HG02759 (cell line): ENCODE measurements around the gene TENM3.

ENCODE experiments used
- ATAC-seq: cut with Tn5 transposase; IDR thresholded peaks from one replicate; pipeline ENCODE4 v1.9.1; 2021; ENCODE audit warnings: mild to moderate bottlenecking, moderate library complexity; ENCODE audit not compliant: unreplicated experiment

Gene TENM3

DNA sequence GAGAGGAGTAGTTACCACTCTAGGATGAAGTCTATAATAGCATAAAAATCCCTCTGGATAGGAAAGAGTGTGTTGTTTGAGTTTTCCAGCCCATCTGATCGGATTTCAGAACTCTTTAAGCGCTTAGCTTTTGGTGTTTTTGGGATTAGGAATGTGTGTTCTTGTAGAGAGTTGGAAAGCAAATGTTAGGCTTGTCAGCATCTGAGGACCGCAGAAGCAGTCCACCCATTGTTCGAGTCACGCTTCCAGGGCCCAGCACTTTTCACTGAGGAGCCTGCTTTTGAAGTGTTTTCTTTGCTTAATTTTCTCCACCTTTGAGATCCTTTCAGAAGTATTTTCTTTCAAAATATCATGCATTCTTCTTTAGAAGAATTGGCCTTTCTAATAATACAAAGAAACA lies 306.2 kb downstream of the TENM3 start:
- no peak for ATAC-seq

DNA sequence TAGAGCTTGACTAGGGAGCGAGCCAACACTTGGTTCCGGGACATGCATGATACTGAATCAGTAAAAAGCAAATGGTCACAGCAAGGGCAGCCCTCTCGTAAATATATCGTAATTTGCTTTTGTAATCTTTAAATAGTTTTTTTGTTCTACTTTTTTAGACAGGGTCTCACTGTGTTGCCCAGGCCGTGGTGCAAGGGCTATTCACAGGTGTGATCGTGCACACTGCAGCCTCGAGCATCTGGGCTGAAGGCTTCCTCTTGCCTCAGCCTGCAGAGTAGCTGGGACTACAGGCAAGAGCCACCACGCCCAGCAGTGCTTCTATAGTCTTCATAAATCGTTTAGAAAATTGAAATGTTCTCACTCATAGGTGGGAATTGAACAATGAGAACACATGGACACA lies 309.7 kb downstream of the TENM3 start:
- ATAC-seq = no peak

GRCh38 chr4:182553653-182554052 lies 310.5 kb downstream of the TENM3 start:
- ATAC-seq = no peak

DNA sequence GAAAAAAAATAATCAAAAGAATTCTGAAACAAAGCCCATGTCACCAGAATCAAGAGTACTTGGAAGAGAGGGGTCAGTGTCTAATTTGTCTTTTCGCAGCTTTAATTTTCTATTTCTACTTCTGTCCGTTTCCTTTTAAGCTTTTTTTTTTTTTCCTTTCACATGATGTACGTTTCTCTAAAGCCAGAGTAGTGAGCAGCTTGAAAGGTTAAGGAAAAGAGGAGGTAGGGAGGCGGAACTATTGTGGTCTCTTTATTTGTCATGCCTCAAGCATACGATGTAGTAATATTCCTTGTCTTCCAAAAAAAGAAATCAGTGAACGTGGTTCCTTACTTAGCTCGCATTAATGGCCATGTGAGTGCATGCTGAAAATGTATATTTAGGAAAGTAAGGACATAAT lies 311.5 kb downstream of the TENM3 start:
- ATAC-seq = no peak

DNA sequence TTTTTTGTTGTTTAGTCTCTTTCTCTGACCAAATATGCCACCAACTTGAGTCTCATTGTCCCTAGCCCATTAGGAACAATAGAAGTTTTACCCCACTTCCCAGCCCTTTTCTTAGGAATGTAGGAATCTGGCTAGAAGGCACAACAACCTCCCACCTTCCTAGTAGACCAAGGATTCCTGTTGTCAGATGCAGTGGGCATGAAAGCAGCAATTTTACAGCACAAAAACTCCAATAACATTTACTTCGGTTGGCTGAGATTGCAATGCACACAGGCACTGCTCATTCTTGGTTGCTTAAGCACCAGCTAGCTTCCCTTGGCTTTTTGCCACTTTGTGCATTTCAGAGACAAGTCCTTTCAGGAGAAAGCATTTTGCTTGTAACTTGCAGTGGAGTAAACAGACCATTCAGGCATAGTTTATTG lies 312.8 kb downstream of the TENM3 start:
- ATAC-seq = no peak

DNA sequence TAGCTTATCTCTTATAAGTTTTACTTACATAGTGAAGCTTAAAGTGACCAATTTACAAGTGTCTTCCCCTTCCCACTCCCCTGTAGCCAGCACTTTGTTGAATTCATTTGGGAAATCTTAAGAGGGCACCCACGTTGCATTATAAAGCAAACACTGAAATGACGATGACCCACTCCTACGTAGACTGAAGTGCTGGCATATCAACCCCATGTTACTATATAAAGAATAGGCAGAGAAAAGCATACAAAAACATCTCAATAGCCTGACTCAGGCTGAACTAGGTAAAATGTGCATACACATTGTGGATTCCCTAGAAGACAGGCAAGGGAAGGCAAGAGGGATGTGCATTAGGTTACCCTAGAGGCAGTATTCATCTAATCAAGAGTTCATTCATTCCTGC lies 313.4 kb downstream of the TENM3 start:
- no peak for ATAC-seq

DNA sequence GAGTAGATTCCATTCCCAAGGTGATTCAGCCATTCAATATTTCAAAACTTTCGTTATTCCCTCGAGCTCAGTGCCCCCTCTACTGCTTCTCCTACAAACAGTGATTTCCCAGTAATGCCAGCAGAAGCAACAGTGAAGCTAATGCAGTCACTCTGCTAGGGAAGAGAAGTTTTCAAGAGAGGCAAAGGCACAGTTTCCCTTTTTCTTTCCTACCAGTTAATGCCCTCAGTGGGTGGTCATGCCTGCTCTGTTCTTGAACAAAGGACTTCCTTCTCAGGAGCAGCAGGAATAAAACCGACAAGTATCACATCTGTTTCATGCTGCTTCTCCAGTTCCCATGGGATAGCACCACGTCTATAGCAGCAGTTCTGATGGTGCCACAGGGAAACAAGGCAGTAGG lies 317.2 kb downstream of the TENM3 start:
- ATAC-seq = no peak

DNA sequence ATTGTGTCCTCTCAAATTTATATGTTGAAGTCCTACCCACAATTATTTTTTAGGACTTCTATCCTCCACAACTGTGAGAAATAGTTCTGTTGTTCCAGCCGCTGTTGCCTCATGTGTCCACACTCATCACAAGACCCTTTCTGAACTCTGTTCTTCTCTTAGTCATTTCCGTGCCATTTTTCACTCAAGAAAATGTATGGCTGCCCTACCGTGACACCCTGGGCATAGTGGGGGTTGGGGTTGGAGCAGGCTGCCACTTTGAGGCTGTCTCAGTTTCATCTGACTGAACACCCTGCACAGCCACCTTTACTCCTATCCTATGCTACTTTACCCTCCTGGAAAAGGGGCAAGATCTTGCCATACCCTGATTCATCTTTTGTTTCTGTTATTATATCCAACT lies 319.1 kb downstream of the TENM3 start:
- no peak for ATAC-seq

GRCh38 chr4:182564724-182565369 lies 321.6 kb downstream of the TENM3 start:
- no peak for ATAC-seq

DNA sequence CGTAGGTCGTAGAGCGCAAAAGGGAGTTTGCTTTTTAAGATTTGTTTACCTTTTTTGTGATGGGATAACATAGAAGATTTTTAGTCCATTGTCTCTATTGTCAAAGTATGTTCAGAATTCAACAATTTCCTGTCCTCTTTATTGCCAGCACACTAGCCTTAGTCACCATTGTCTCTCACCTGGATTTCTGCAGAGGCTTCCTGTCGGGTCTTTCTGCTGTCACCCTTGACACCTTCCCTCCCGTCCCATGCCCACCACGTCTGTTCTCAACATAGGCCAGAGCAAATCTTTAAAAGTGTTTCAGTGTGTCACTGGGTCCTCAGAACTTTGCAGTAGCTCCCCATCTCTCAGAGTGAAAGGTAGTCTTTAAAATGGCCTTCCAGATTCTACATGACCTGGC lies 323.9 kb downstream of the TENM3 start:
- no peak for ATAC-seq

DNA sequence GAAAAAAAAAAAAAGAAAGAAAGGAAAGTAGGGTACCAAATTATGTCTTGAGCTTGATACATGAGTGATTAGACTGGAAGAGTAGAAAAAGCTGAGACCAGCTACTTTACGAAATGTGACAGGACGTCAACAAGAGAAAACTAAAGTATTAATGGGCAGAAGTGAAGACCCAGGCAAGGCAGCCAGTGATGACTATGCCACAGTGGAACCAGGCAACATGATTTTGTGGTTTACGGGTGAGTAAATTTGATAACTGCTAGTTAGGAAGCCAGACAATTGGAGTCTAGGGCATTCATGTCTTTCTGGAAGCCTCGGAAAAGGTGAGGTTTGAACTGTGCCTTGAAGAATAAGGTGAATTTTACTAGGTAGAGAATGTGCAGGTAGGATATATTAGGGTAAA lies 326.4 kb downstream of the TENM3 start:
- no peak for ATAC-seq

- ATAC-seq = no peak
These were observed 331.5 kb downstream of the TENM3 start for GRCh38 chr4:182574706-182575105.

GRCh38 chr4:182575225-182575624 lies 332.0 kb downstream of the TENM3 start:
- no peak for ATAC-seq

DNA sequence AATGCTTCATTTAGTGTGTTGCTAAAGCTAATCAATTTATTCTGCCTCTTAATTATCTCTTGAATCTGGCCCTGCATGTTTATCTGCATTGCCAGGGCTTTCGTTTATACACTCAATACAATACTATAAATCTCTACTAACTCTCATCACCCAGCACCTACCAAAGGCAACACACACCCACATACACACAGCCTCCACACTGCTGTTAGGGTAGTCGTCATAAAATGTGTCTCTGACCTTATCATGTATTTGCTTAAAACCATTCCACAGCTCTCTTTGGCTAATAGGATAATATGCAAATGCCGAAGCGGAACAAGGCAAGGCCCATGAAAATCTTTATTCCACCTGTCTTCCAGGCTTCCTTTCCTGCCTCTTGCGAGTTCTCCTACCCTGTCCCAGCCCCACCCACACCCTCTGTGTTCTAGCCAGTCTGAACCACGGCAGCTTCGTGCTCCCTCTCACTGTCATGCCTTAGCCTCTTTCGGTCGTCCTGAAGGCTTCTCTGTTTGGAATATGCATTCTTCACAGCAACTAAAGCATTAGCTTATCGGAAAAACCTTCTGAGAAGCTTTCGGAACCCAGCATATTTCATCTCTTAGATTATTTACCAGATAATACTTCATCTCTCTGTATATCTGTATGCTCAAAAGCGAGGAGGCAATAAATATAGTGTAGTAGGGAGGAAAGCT lies 333.5 kb downstream of the TENM3 start:
- ATAC-seq = no peak

DNA sequence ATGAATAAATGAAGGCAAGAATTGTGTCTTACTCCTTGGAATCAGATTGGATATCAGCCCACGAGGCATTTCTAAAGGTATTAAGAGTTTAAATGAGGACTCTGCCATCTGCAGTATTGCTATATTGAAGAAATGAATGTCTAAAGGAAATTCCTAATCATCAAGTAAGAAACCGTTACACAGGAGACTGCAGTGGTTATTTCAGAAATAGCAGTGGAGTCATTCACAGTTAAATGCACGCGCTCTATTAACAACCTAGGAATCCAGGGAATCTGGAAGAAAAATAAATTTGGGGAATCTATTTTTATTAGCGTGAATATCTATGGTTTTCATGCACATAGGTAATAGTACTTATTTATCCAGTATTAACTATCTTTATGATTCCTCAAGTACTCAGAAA lies 334.2 kb downstream of the TENM3 start:
- ATAC-seq = no peak

DNA sequence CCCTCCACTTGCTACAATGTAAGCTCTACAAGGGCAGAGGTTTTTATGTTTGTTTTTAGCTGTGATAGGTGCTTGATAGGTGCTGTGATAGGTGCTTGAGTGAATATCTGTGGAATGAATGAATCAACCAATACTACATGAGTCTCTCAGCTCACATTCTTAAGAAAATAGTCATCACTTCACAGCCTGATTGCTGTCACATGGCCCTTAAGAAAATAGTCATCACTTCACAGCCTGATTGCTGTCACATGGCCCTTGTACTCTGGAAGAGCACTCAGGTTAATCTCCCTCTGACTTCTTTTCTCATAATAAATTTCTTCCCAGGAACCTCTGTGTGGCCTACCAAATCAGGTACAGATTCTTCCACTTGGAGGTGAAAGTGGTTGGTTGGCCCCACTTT lies 335.2 kb downstream of the TENM3 start:
- no peak for ATAC-seq

DNA sequence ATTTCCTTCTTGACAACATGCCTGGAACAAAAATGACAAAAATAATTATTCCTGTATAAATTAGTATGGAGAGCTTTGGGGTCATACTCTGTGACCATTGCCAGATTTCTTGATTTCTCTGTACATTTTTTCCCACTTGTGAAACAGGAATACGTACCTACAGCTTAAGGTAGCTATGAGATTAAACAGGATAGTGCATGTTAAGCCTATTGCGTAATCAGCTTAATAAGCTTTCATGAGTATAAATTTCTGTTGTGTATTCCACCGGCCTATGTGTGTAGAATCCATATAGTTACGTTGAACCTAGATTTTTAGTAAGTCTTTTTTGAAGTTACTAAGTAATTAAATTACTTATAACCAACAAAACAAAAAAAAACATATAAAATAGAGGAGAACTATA lies 339.0 kb downstream of the TENM3 start:
- ATAC-seq = no peak

- no peak for ATAC-seq
These were observed 340.7 kb downstream of the TENM3 start for GRCh38 chr4:182583703-182584415.

DNA sequence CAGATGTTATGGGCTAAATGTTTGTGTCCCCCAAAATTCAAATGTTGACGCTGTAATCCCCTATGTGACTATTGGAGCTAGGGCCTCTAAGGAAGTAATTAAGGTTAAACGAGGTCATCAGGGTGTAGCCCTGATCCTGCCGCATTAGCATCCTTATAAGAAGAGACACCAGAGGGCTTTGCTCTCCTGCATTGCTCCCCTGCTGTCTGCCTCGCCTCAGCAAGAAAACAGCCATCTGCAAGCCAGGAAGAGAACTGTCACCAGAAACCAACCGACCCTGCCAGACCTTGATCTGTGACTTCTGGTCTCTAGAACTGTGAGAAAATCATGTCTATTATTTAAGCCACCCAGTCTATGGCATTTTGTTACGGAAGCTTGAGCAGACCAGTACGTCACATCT lies 342.1 kb downstream of the TENM3 start:
- ATAC-seq = no peak

DNA sequence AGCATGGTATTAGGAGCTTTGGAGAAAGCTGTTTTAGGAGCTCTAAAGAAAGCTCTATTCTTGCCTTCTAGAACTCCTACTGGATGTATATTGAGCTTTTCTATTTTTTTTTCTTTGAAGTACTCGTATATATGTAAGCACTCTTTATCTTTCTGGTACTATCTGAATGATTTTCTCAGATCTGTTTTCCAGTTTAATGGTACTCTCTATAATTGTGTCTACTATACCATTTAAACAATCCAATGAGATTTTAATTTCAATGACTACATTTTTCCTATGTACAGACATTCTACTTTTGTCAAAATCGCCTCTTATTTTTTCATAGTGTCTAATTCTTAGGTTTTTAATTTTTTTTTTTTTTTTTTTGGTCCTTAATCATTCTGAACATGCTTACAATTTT lies 345.9 kb downstream of the TENM3 start:
- ATAC-seq = no peak

DNA sequence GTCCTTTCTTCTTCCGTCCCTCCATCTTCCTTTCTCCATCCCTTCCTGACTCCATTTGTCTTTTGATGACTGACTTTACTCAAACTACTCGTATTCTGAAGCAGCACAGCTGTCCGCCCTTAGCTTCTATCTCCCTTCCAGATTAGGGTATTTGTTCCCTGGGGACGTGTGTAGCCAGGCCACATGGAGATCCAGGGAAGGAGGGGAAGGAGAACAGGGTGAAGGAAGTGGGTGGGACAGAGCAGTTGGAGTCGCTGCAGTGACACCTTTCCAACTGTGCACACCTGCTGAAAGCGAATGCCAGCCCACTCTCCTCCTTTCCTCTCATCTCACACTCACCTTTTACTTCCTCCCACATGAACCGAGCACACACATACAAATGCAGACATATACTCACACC lies 350.2 kb downstream of the TENM3 start:
- no peak for ATAC-seq

DNA sequence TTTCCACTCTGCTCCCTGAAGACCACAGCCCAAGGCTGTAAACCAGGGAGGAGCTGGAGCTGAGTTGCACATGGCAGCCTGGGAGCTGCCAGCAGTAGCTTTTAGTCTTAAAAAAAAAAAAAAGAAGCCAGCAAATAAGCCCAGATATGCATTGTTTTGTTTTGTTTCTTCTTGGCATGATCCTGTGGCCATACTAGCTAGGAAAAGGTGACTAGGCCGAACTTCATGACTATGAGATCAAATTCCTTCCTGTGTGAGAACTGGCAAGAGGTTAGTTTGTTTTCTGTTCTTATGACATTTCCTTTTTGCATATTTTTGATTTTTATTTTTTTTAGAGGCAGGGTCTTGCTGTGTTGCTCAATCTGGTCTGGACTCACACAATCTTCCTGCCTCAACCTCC lies 350.7 kb downstream of the TENM3 start:
- ATAC-seq = no peak
